PC-9 (cell line): ENCODE data around the gene MARCHF11. TPM values are rescaled to one million over a fixed set of nuclear protein-coding genes. Genes with fewer than 3 reads are reported as not detected.

Experiments
- BruUV-seq: library from RNA; stranded (reverse); fragments of 400-500 nt; replicated peaks from 2 replicates; lab custom pipeline; 2021; lab: Mats Ljungman, UMichigan
- CTCF ChIA-PET: fragments of 300-600 bp; sonication (Branson Sonifier 250); formaldehyde crosslinking; loops from one replicate; lab custom pipeline; 2022; ENCODE audit warnings: antibody characterized with exemption; lab: Charles Lee
- POLR2A ChIA-PET: fragments of 300-600 bp; sonication (Branson Sonifier 250); formaldehyde crosslinking; loops from one replicate; lab custom pipeline; 2022; ENCODE audit warnings: antibody characterized with exemption; ENCODE audit not compliant: unreplicated experiment; lab: Charles Lee
- DNase-seq, 2 experiments: peaks; one replicate each; pipeline versions ENCODE4 v3.0.0 to v3.0.0-alpha.2; 2015 to 2022; ENCODE audit warnings: mixed read lengths in 1 of 2
- H2AFZ ChIP-seq: fragments of 200-600 bp; sonication (generic); 2 replicates; pipeline ENCODE4 v1.8.1; 2017; ENCODE audit warnings: antibody characterized with exemption
- H3F3A ChIP-seq: fragments of 200-600 bp; sonication (generic); 2 replicates; pipeline ENCODE4 v1.8.1; 2017; ENCODE audit warnings: antibody characterized with exemption, mild to moderate bottlenecking, low read depth; ENCODE audit not compliant: insufficient read depth
- H3K27ac ChIP-seq: fragments of 200-600 bp; sonication (generic); 2 replicates; pipeline ENCODE4 v1.6.1; 2016; ENCODE audit warnings: mixed run types
- H3K27me3 ChIP-seq: fragments of 200-600 bp; sonication (generic); 2 replicates; pipeline ENCODE4 v1.6.1; 2016; ENCODE audit warnings: low read depth, mixed run types; ENCODE audit not compliant: insufficient read depth
- H3K36me3 ChIP-seq: fragments of 200-600 bp; sonication (generic); 2 replicates; pipeline ENCODE4 v1.6.1; 2016; ENCODE audit warnings: low read depth, mixed run types
- H3K4me1 ChIP-seq: fragments of 200-600 bp; sonication (generic); replicated peaks from 2 replicates; pipeline ENCODE4 v1.6.1; 2016; ENCODE audit warnings: mixed run types; ENCODE audit not compliant: insufficient read depth
- H3K4me2 ChIP-seq: fragments of 200-600 bp; sonication (generic); 2 replicates; pipeline ENCODE4 v1.6.1; 2017; ENCODE audit warnings: mixed run types
- H3K4me3 ChIP-seq: fragments of 200-600 bp; sonication (generic); 2 replicates; pipeline ENCODE4 v1.6.1; 2016; ENCODE audit warnings: mixed run types
- H3K79me2 ChIP-seq: fragments of 200-600 bp; sonication (generic); 2 replicates; pipeline ENCODE4 v1.6.1; 2017; ENCODE audit warnings: low read depth, mixed run types
- H3K9me2 ChIP-seq: fragments of 200-600 bp; sonication (generic); 2 replicates; pipeline ENCODE4 v1.8.1; 2017; ENCODE audit warnings: mild to moderate bottlenecking; ENCODE audit not compliant: insufficient read depth
- H3K9me3 ChIP-seq: fragments of 200-600 bp; sonication (generic); 2 replicates; pipeline ENCODE4 v1.8.1; 2016; ENCODE audit warnings: low read depth; ENCODE audit not compliant: insufficient read depth
- H4K20me1 ChIP-seq: fragments of 200-600 bp; sonication (generic); 2 replicates; pipeline ENCODE4 v1.8.1; 2017; ENCODE audit not compliant: insufficient read depth
- CTCF ChIP-seq: fragments of 200-600 bp; sonication (generic); conservative IDR thresholded peaks from 2 replicates; pipeline ENCODE4 v1.6.1; 2017; ENCODE audit warnings: mixed run types, antibody characterized with exemption, mild to moderate bottlenecking, moderate library complexity
- EZH2 ChIP-seq: fragments of 200-600 bp; sonication (generic); IDR thresholded peaks from 2 replicates; pipeline ENCODE4 v1.8.0; 2017; ENCODE audit warnings: antibody characterized with exemption, low read depth
- intact Hi-C: fragments of 100-400 bp; cut with micrococcal nuclease; formaldehyde crosslinking; loops from one replicate; pipeline ENCODE4 v1.10.0; 2022; ENCODE audit not compliant: unreplicated experiment
- total RNA-seq: library from RNA; stranded (reverse); gene quantifications from 2 replicates; pipeline ENCODE4 v1.2.3, GENCODE V29; 2021

Gene MARCHF11
- total RNA-seq, 1 experiment from 2014 or later: not detected

DNA sequence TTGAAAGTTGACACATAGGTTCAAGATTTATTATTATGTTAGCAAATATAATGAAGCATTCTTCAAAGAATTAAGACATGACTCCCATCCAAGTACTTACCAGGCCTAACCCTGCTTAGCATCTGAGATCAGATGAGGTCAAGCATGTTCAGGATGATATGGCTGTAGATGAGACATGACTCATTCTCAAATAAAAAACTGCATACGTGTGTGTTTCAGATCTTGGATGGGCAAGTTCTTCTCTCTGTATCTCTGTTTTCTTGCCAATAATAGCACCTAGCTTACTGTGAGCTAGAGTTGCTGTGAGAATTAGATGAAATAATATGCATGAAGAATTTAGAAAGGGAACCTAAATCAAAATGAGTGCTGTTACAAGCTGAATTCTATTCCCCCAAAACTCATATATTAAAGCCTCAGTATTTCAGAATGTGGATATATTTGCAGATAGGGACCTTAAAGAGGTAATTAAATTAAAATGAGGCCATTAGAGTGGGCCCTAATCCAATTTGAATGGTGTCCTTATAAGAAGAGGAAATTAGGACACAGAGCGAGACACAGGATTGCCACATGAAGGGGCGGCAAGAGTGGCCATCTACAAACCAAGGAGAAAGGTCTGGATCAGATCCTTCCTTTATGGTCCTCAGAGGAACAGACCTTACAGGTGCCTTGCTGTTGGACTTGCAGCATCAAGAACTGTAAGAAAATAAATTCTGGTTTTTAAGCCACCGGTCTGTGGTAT, 146.2 kb downstream of the MARCHF11 start:
- no peak for TF ChIP-seq EZH2
- TF ChIP-seq CTCF: no peak
- POLR2A ChIA-PET: no interaction called here
- no peak overlapping the region for H3K27ac ChIP-seq
- no peaks in the 10 kb centered on the region for H3K79me2 ChIP-seq
- CTCF ChIA-PET: no interaction called here
- no TSS peak for BruUV-seq
- H3K9me3 ChIP-seq: no peaks in the 10 kb centered on the region
- H3K9me2 ChIP-seq: no peaks in the 10 kb centered on the region
- no peak overlapping the region for H2AFZ ChIP-seq
- H4K20me1 ChIP-seq: no peaks in the 10 kb centered on the region
- no peaks in the 10 kb centered on the region for H3K4me1 ChIP-seq
- intact Hi-C loops: no loop called here
- H3K4me2 ChIP-seq: no peak overlapping the region
- peaks cover 30% of the 10 kb centered on the region for H3K27me3 ChIP-seq
- no peaks in the 10 kb centered on the region for H3F3A ChIP-seq
- no peak overlapping the region for H3K4me3 ChIP-seq
- DNase-seq: no peak
- H3K36me3 ChIP-seq: no peaks in the 10 kb centered on the region

- Histone ChIP-seq H2AFZ (no peak overlapping the region), H3K9me2 (no peaks in the 10 kb centered on the region), H3K4me3 (no peak overlapping the region), H3K27me3 (peaks cover 16% of the 10 kb centered on the region), H4K20me1 (no peaks in the 10 kb centered on the region), H3K9me3 (no peaks in the 10 kb centered on the region), H3F3A (no peaks in the 10 kb centered on the region), H3K79me2 (no peaks in the 10 kb centered on the region), H3K36me3 (no peaks in the 10 kb centered on the region), H3K4me2 (no peak overlapping the region), H3K27ac (no peak overlapping the region), H3K4me1 (no peaks in the 10 kb centered on the region)
- intact Hi-C loops: no loop called here
- BruUV-seq: no TSS peak
- TF ChIP-seq CTCF: no peak
- TF ChIP-seq EZH2: no peak
- ChIA-PET CTCF (no interaction called here), POLR2A (no interaction called here)
- DNase-seq: no peak
Observed at GRCh38 chr5:16028708-16029107, 150.9 kb downstream of the MARCHF11 start.

DNA sequence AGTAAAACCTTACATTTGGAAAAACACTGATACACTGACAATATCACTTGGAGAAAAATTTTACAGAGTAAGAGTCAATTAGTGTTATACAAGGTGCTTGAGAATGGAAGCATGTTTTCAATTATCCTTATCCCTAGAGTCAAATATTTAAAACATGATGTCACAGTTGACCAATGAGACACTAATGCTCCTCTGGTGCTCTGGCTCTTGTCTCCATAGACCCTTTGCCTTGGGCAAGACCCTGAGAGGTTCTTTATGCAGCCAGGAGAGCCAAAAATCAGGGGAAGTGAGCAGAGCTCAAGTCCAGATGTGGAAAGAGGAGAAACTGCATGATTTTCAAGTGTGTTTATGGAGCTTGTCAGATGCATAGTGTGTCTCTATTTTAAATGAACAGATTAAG, 153.9 kb downstream of the MARCHF11 start:
- ChIA-PET POLR2A (no interaction called here), CTCF (no interaction called here)
- H3K9me2 ChIP-seq: no peaks in the 10 kb centered on the region
- H3K79me2 ChIP-seq: no peaks in the 10 kb centered on the region
- H3K4me2 ChIP-seq: no peak overlapping the region
- no peaks in the 10 kb centered on the region for H3K27me3 ChIP-seq
- no peaks in the 10 kb centered on the region for H3F3A ChIP-seq
- no peak for DNase-seq
- no peak overlapping the region for H3K4me3 ChIP-seq
- no TSS peak for BruUV-seq
- H3K27ac ChIP-seq: no peak overlapping the region
- H2AFZ ChIP-seq: no peak overlapping the region
- no peaks in the 10 kb centered on the region for H3K36me3 ChIP-seq
- intact Hi-C loops: no loop called here
- H3K4me1 ChIP-seq: no peaks in the 10 kb centered on the region
- no peaks in the 10 kb centered on the region for H4K20me1 ChIP-seq
- TF ChIP-seq EZH2: no peak
- no peak for TF ChIP-seq CTCF
- H3K9me3 ChIP-seq: no peaks in the 10 kb centered on the region
